ENCODE results near the gene APELA. TPM values are rescaled to one million over a fixed set of nuclear protein-coding genes. Genes with fewer than 3 reads are reported as not detected.

Gene APELA, protein sequence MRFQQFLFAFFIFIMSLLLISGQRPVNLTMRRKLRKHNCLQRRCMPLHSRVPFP
- total RNA-seq (not detected), polyA plus RNA-seq (ENCODE audit: insufficient read depth, low read depth, low replicate concordance) (not detected)
- long read RNA-seq, donor 1, result 0 reads
- long read RNA-seq, donor 2, result 0 reads

DNA sequence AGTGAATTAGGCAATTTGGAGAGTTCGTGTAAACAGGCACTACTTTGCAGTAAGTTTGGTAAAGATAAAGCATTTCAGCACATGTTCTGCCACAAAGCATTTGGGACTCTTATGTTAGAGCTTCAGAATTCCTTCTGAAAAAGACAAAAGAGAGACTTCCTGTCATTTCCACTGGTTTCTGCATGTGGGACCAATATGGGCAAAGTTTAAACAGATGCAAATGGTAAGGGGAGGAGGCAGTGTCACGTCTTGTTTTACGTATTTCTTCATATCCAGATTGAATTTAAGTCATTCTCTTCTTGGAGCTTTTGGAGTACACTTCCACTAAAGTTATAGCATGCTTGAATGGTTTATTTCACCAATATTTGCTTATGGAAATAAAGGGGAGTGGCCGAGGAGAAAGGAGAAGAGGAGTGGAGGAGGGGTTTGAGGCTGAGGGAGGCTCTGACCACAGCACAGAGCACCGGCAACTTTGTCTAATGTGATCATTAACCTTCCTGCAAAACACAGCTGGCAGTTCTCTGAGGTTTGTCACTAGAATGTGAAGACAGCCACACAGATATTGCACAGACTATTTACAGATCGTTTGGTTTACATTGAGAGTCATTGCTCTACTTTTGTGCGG, at the start of gene APELA:
APELA (plus strand) TSS at position 479 of the 625 bp plus-strand sequence. CDS start 154 bp downstream, outside the sequence.
- Histone ChIP-seq H3K4me1 (no peaks in the 10 kb centered on the region), H3K4me3 (no peak within 1 kb of the TSS), H3K36me3 (ENCODE audit: low read depth, missing control alignments) (no peaks in the 10 kb centered on the region), H3K27ac (no peak within 1 kb of the TSS), H3K27me3 (no peaks in the 10 kb centered on the region), H3K9me3 (no peaks in the 10 kb centered on the region)
- TF ChIP-seq POLR2A (IDR thresholded peaks at IDR 0.05), result no peak
- TF ChIP-seq, protein P1, sequence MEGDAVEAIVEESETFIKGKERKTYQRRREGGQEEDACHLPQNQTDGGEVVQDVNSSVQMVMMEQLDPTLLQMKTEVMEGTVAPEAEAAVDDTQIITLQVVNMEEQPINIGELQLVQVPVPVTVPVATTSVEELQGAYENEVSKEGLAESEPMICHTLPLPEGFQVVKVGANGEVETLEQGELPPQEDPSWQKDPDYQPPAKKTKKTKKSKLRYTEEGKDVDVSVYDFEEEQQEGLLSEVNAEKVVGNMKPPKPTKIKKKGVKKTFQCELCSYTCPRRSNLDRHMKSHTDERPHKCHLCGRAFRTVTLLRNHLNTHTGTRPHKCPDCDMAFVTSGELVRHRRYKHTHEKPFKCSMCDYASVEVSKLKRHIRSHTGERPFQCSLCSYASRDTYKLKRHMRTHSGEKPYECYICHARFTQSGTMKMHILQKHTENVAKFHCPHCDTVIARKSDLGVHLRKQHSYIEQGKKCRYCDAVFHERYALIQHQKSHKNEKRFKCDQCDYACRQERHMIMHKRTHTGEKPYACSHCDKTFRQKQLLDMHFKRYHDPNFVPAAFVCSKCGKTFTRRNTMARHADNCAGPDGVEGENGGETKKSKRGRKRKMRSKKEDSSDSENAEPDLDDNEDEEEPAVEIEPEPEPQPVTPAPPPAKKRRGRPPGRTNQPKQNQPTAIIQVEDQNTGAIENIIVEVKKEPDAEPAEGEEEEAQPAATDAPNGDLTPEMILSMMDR (IDR thresholded peaks at IDR 0.05), result no peak
- 42% methylated on average over 7 of the region's 7 CpGs for WGBS, 2 donors
- DNase-seq, result no peak
- intact Hi-C loops (cut with DNase I; ENCODE audit: low total_unique reads), result no loop called here

DNA sequence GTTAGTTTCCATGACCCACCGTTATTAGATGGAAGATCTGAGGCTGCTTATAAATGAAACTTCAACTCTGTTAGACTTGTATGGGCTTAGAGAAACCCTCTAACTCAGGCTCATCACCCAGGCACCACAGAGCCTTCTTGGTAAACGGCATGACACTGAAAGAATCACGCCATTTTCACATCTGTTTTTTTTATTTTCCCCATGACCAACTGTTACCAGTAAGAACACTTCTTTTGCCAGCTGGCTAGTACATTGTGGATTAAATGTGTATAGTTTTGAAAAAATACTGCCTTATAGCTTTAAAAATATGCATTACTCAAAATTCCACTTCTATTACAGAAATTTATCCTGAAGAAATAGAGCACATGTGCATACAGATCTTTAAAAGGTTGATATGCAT, 48.0 kb upstream of the APELA start:
- Histone ChIP-seq H3K9me3 (no peaks in the 10 kb centered on the region), H3K36me3 (ENCODE audit: low read depth, missing control alignments) (no peaks in the 10 kb centered on the region), H3K4me3 (no peak overlapping the region), H3K27ac (no peak overlapping the region), H3K4me1 (no peaks in the 10 kb centered on the region), H3K27me3 (no peaks in the 10 kb centered on the region)
- 69 to 75% methylated on average over 3 of the region's 3 CpGs for WGBS, 2 donors
- intact Hi-C loops (cut with DNase I; ENCODE audit: low total_unique reads), result no loop called here
- no peak for DNase-seq
- TF ChIP-seq, protein P1 (IDR thresholded peaks at IDR 0.05), result no peak
- TF ChIP-seq POLR2A (IDR thresholded peaks at IDR 0.05), result no peak

DNA sequence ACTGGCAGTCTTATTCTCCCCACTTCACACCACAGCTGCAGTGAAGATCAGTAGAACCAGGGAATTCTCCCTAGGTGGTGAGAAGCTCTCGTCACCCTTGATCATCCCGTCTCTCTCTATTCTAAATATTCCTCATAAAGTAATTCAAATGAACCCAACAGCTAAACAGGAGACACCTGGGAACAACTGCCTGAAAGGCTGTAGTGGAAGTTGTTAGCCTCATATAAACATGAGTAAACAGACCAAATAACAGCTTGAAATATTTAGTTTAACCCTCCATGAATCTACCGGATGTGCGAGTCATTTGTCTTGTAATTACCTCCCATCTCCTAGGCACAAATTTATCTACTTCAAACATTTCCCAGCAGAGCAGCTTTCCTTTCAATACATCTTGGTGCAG, 30.4 kb upstream of the APELA start:
- no peak for DNase-seq
- no peaks in the 10 kb centered on the region for H3K9me3 ChIP-seq
- intact Hi-C loops (cut with DNase I; ENCODE audit: low total_unique reads), result no loop called here
- H3K36me3 ChIP-seq (ENCODE audit: low read depth, missing control alignments), result no peaks in the 10 kb centered on the region
- no peaks in the 10 kb centered on the region for H3K4me1 ChIP-seq
- H3K27me3 ChIP-seq, result no peaks in the 10 kb centered on the region
- no peak for TF ChIP-seq POLR2A (IDR thresholded peaks at IDR 0.05)
- TF ChIP-seq, protein P1 (IDR thresholded peaks at IDR 0.05), result no peak
- H3K4me3 ChIP-seq, result no peak overlapping the region
- 60 to 69% methylated on average over 4 of the region's 4 CpGs for WGBS, 2 donors
- H3K27ac ChIP-seq, result no peak overlapping the region

DNA sequence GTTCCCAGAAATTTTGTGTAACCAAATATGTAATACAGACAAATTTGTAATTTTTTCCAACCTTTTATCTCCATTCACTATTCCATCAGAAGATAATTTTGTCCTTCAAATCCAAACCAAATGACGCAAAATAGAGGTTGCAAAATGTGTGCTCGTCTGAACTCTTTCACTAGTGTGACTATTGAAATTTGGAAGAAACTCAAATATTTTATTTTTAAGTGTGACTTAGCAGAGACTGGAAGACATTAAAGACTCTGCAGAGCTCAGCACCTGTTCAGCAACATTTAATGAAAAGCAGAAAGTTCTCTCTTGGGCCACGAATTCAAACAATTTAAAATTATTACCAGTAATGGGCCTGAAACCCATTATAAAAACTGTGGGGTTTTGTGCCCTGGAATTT, 30.0 kb upstream of the APELA start:
- Histone ChIP-seq H3K36me3 (ENCODE audit: low read depth, missing control alignments) (no peaks in the 10 kb centered on the region), H3K4me3 (no peak overlapping the region), H3K27ac (no peak overlapping the region), H3K9me3 (no peaks in the 10 kb centered on the region), H3K27me3 (no peaks in the 10 kb centered on the region), H3K4me1 (no peaks in the 10 kb centered on the region)
- intact Hi-C loops (cut with DNase I; ENCODE audit: low total_unique reads), result no loop called here
- WGBS, 2 donors, result 45 to 56% methylated on average over 3 of the region's 3 CpGs
- DNase-seq, result no peak
- TF ChIP-seq POLR2A (IDR thresholded peaks at IDR 0.05), result no peak
- TF ChIP-seq, protein P1 (IDR thresholded peaks at IDR 0.05), result no peak

All from testis (tissue), 5 donors.